ENCODE measurements around the gene ZCWPW1.

DNA sequence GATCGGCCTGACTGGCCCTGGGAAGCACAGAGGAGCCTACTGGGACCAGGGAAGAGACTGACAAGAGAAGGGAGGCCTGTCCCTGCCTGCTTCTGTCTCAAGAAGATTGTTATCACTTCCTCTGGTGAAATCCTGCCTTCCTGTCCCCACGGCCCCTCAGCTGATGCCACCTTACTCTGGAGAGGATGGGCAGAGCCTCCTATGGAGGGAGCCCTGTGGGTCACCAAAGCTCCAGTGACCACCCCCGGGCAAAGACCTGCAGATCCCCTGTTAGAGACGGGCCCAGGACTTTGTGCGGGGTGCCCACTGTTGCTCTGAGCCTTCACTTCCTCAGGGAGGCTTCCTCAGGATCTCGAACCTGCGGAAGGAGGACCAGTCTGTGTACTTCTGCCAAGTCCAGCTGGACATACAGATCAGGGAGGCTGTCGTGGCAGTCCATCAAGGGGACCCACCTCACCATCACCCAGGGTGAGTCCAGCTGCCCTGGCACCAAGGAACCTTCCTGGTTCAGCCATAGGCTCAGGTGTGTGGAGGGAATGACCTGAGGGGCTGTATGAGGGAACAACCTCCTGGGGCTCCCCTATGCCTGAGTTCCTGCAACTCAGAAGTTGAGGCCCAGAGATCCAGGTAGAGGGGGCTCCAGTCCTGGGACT, 72.0 kb downstream of the ZCWPW1 start:
- TF ChIP-seq, protein P1, sequence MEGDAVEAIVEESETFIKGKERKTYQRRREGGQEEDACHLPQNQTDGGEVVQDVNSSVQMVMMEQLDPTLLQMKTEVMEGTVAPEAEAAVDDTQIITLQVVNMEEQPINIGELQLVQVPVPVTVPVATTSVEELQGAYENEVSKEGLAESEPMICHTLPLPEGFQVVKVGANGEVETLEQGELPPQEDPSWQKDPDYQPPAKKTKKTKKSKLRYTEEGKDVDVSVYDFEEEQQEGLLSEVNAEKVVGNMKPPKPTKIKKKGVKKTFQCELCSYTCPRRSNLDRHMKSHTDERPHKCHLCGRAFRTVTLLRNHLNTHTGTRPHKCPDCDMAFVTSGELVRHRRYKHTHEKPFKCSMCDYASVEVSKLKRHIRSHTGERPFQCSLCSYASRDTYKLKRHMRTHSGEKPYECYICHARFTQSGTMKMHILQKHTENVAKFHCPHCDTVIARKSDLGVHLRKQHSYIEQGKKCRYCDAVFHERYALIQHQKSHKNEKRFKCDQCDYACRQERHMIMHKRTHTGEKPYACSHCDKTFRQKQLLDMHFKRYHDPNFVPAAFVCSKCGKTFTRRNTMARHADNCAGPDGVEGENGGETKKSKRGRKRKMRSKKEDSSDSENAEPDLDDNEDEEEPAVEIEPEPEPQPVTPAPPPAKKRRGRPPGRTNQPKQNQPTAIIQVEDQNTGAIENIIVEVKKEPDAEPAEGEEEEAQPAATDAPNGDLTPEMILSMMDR (conservative IDR thresholded peaks at IDR 0.05), result no peak
- TF ChIP-seq EZH2 (IDR thresholded peaks at IDR 0.05; ENCODE audit: low read depth), result no peak
